PC-9 (cell line): ENCODE data around the gene CHSY1. TPM values are rescaled to one million over a fixed set of nuclear protein-coding genes. Genes with fewer than 3 reads are reported as not detected.

Source experiments
- BruUV-seq: library from RNA; stranded (reverse); fragments of 400-500 nt; replicated peaks from 2 replicates; lab custom pipeline; 2021; lab: Mats Ljungman, UMichigan
- CTCF ChIA-PET: fragments of 300-600 bp; sonication (Branson Sonifier 250); formaldehyde crosslinking; loops from one replicate; lab custom pipeline; 2022; ENCODE audit warnings: antibody characterized with exemption; lab: Charles Lee
- POLR2A ChIA-PET: fragments of 300-600 bp; sonication (Branson Sonifier 250); formaldehyde crosslinking; loops from one replicate; lab custom pipeline; 2022; ENCODE audit warnings: antibody characterized with exemption; ENCODE audit not compliant: unreplicated experiment; lab: Charles Lee
- DNase-seq, 2 experiments: peaks; one replicate each; pipeline versions ENCODE4 v3.0.0 to v3.0.0-alpha.2; 2015 to 2022; ENCODE audit warnings: mixed read lengths in 1 of 2
- H2AFZ ChIP-seq: fragments of 200-600 bp; sonication (generic); 2 replicates; pipeline ENCODE4 v1.8.1; 2017; ENCODE audit warnings: antibody characterized with exemption
- H3F3A ChIP-seq: fragments of 200-600 bp; sonication (generic); 2 replicates; pipeline ENCODE4 v1.8.1; 2017; ENCODE audit warnings: antibody characterized with exemption, mild to moderate bottlenecking, low read depth; ENCODE audit not compliant: insufficient read depth
- H3K27ac ChIP-seq: fragments of 200-600 bp; sonication (generic); 2 replicates; pipeline ENCODE4 v1.6.1; 2016; ENCODE audit warnings: mixed run types
- H3K27me3 ChIP-seq: fragments of 200-600 bp; sonication (generic); 2 replicates; pipeline ENCODE4 v1.6.1; 2016; ENCODE audit warnings: low read depth, mixed run types; ENCODE audit not compliant: insufficient read depth
- H3K36me3 ChIP-seq: fragments of 200-600 bp; sonication (generic); 2 replicates; pipeline ENCODE4 v1.6.1; 2016; ENCODE audit warnings: low read depth, mixed run types
- H3K4me1 ChIP-seq: fragments of 200-600 bp; sonication (generic); replicated peaks from 2 replicates; pipeline ENCODE4 v1.6.1; 2016; ENCODE audit warnings: mixed run types; ENCODE audit not compliant: insufficient read depth
- H3K4me2 ChIP-seq: fragments of 200-600 bp; sonication (generic); 2 replicates; pipeline ENCODE4 v1.6.1; 2017; ENCODE audit warnings: mixed run types
- H3K4me3 ChIP-seq: fragments of 200-600 bp; sonication (generic); 2 replicates; pipeline ENCODE4 v1.6.1; 2016; ENCODE audit warnings: mixed run types
- H3K79me2 ChIP-seq: fragments of 200-600 bp; sonication (generic); 2 replicates; pipeline ENCODE4 v1.6.1; 2017; ENCODE audit warnings: low read depth, mixed run types
- H3K9me2 ChIP-seq: fragments of 200-600 bp; sonication (generic); 2 replicates; pipeline ENCODE4 v1.8.1; 2017; ENCODE audit warnings: mild to moderate bottlenecking; ENCODE audit not compliant: insufficient read depth
- H3K9me3 ChIP-seq: fragments of 200-600 bp; sonication (generic); 2 replicates; pipeline ENCODE4 v1.8.1; 2016; ENCODE audit warnings: low read depth; ENCODE audit not compliant: insufficient read depth
- H4K20me1 ChIP-seq: fragments of 200-600 bp; sonication (generic); 2 replicates; pipeline ENCODE4 v1.8.1; 2017; ENCODE audit not compliant: insufficient read depth
- CTCF ChIP-seq: fragments of 200-600 bp; sonication (generic); conservative IDR thresholded peaks from 2 replicates; pipeline ENCODE4 v1.6.1; 2017; ENCODE audit warnings: mixed run types, antibody characterized with exemption, mild to moderate bottlenecking, moderate library complexity
- EZH2 ChIP-seq: fragments of 200-600 bp; sonication (generic); IDR thresholded peaks from 2 replicates; pipeline ENCODE4 v1.8.0; 2017; ENCODE audit warnings: antibody characterized with exemption, low read depth
- intact Hi-C: fragments of 100-400 bp; cut with micrococcal nuclease; formaldehyde crosslinking; loops from one replicate; pipeline ENCODE4 v1.10.0; 2022; ENCODE audit not compliant: unreplicated experiment
- total RNA-seq: library from RNA; stranded (reverse); gene quantifications from 2 replicates; pipeline ENCODE4 v1.2.3, GENCODE V29; 2021

Gene CHSY1
- total RNA-seq, 1 experiment from 2014 or later, result 10.7 TPM

GRCh38 chr15:101181349-101181748, 70.5 kb downstream of the CHSY1 start:
- no peak overlapping the region for H3K27ac ChIP-seq
- ChIA-PET CTCF (no interaction called here), POLR2A (no interaction called here)
- H3K4me1 ChIP-seq, result no peaks in the 10 kb centered on the region
- H3K4me2 ChIP-seq, result no peak overlapping the region
- BruUV-seq, result no TSS peak
- no peaks in the 10 kb centered on the region for H3K27me3 ChIP-seq
- H3K4me3 ChIP-seq, result no peak overlapping the region
- H3F3A ChIP-seq, result no peaks in the 10 kb centered on the region
- no peak overlapping the region for H2AFZ ChIP-seq
- 0 out of 2 replicates have a peak, but pooled peaks cover 4% of the 10 kb centered on the region for H3K79me2 ChIP-seq
- no peaks in the 10 kb centered on the region for H3K9me3 ChIP-seq
- H3K36me3 ChIP-seq, result no peaks in the 10 kb centered on the region
- H3K9me2 ChIP-seq, result no peaks in the 10 kb centered on the region
- intact Hi-C loops, result no loop called here
- no peaks in the 10 kb centered on the region for H4K20me1 ChIP-seq
- DNase-seq, result no peak
- TF ChIP-seq CTCF (no peak), EZH2 (no peak)

- Histone ChIP-seq H3K27ac (no peak overlapping the region), H3K9me3 (no peaks in the 10 kb centered on the region), H2AFZ (no peak overlapping the region), H3K4me1 (no peaks in the 10 kb centered on the region), H3K9me2 (no peaks in the 10 kb centered on the region), H3K4me3 (no peak overlapping the region), H4K20me1 (no peaks in the 10 kb centered on the region), H3K4me2 (no peak overlapping the region), H3K79me2 (0 out of 2 replicates have a peak, but pooled peaks cover 4% of the 10 kb centered on the region), H3F3A (no peaks in the 10 kb centered on the region), H3K36me3 (no peaks in the 10 kb centered on the region), H3K27me3 (no peaks in the 10 kb centered on the region)
- ChIA-PET CTCF (no interaction called here), POLR2A (no interaction called here)
- TF ChIP-seq CTCF, result no peak
- TF ChIP-seq EZH2, result no peak
- no TSS peak for BruUV-seq
- DNase-seq, result no peak
- intact Hi-C loops, result no loop called here
Observed at GRCh38 chr15:101180620-101181307, 71.1 kb downstream of the CHSY1 start.

GRCh38 chr15:101179341-101180153, 72.3 kb downstream of the CHSY1 start:
- H3K36me3 ChIP-seq, result no peaks in the 10 kb centered on the region
- BruUV-seq, result no TSS peak
- intact Hi-C loops, result no loop called here

More at GRCh38 chr15:101179341-101180153, 72.3 kb downstream of the CHSY1 start:
- H3K4me3 ChIP-seq, result no peak overlapping the region
- 0 out of 2 replicates have a peak, but pooled peaks cover 4% of the 10 kb centered on the region for H3K79me2 ChIP-seq
- no peak overlapping the region for H2AFZ ChIP-seq
- no peak for DNase-seq
- no peak overlapping the region for H3K4me2 ChIP-seq
- H3K4me1 ChIP-seq, result no peaks in the 10 kb centered on the region
- no peaks in the 10 kb centered on the region for H3K27me3 ChIP-seq
- H3K9me2 ChIP-seq, result no peaks in the 10 kb centered on the region
- ChIA-PET CTCF (no interaction called here), POLR2A (no interaction called here)
- no peaks in the 10 kb centered on the region for H4K20me1 ChIP-seq
- no peaks in the 10 kb centered on the region for H3K9me3 ChIP-seq
- no peaks in the 10 kb centered on the region for H3F3A ChIP-seq
- no peak overlapping the region for H3K27ac ChIP-seq
- no peak for TF ChIP-seq CTCF
